ENCODE results near the gene NT5DC3. TPM values are rescaled to one million over a fixed set of nuclear protein-coding genes. Genes with fewer than 3 reads are reported as not detected.
"Not testable (repeated sequence)": the region's sequence is repeated elsewhere in the genome, so short reads cannot be mapped to it uniquely, and the experiment has no call there.

The NT5DC3 gene
- total and polyA plus RNA-seq, 2 of the 13 experiments (the other 11 are each of a cell fraction or from before 2014, with no cell fraction given) = 3.2 to 6.6 TPM

- H3K36me3 ChIP-seq (replicated peaks in 1 of 2; ENCODE audit: control insufficient read depth in 1 of 2, insufficient read depth in 2 of 2, low read length in 2 of 2) = peaks cover 20 to 33% of the 10 kb centered on the region in 2 experiments
- peaks cover 20% of the 10 kb centered on the region for H3K4me1 ChIP-seq (ENCODE audit: insufficient read depth, low read length)
- intact Hi-C loops (cut with micrococcal nuclease; ENCODE audit: unreplicated experiment) = no loop called here
- H3K9ac ChIP-seq (ENCODE audit: insufficient read depth, low read depth, low read length) = no peak overlapping the region
- DNase-seq (ENCODE audit: low spot score) (no peak), FAIRE-seq (no peak), ATAC-seq (no peak)
- H3K9me3 ChIP-seq (ENCODE audit: low read length) = no peaks in the 10 kb centered on the region
- H3K4me3 ChIP-seq (replicated peaks in 1 of 3; ENCODE audit: insufficient read depth in 1 of 3, low read depth in 2 of 3, low read length in 3 of 3) = no peak overlapping the region
- no peaks in the 10 kb centered on the region; the same call in 1 of the 2 replicates for H4K20me1 ChIP-seq (ENCODE audit: insufficient read depth, low read length)
- no peak overlapping the region for H3K4me2 ChIP-seq (ENCODE audit: low read depth, low read length)
- no peak for TF ChIP-seq ZNF839 (CRISPR knock-in tag; IDR thresholded peaks at IDR 0.05; ENCODE audit: borderline replicate concordance)
- no peak for TF ChIP-seq NFE2L1 (CRISPR knock-in tag; IDR thresholded peaks at IDR 0.05; ENCODE audit: borderline replicate concordance)
- TF ChIP-seq ATAD3A (CRISPR knock-in tag; IDR thresholded peaks at IDR 0.05) = no peak
- TF ChIP-seq GTF3A (CRISPR knock-in tag; conservative IDR thresholded peaks at IDR 0.05) = no peak
- TF ChIP-seq ZNF761 (CRISPR knock-in tag; conservative IDR thresholded peaks at IDR 0.05) = no peak
- TF ChIP-seq PBX2 (CRISPR knock-in tag; IDR thresholded peaks at IDR 0.05) = no peak
- TF ChIP-seq HDAC6 (IDR thresholded peaks at IDR 0.05; ENCODE audit: low read depth, low read length) = no peak
- no peak for TF ChIP-seq MED1 (CRISPR knock-in tag; IDR thresholded peaks at IDR 0.05)
- no peak for TF ChIP-seq ZNF451 (CRISPR knock-in tag; IDR thresholded peaks at IDR 0.05)
- no peak for TF ChIP-seq KMT2B (CRISPR knock-in tag; IDR thresholded peaks at IDR 0.05)
- TF ChIP-seq PCBP2 (optimal IDR thresholded peaks at IDR 0.05; ENCODE audit: low read depth, low read length, poor library complexity, severe bottlenecking) = no peak
- no peak for TF ChIP-seq ZNF354B (CRISPR knock-in tag; IDR thresholded peaks at IDR 0.05)
- no peak for TF ChIP-seq POGZ (CRISPR knock-in tag; IDR thresholded peaks at IDR 0.05)
- no peak for TF ChIP-seq ZNF772 (CRISPR knock-in tag; IDR thresholded peaks at IDR 0.05)
- no peak for TF ChIP-seq FOXO1 (CRISPR knock-in tag; IDR thresholded peaks at IDR 0.05)
- H2AFZ ChIP-seq (ENCODE audit: low read length) = no peak overlapping the region
- H3K27me3 ChIP-seq (ENCODE audit: control insufficient read depth in 1 of 2, insufficient read depth in 2 of 2, low read length in 2 of 2) = no peaks in the 10 kb centered on the region
- ChIA-PET CTCF (ENCODE audit: low intra/inter-chr PET ratio, low total read pairs) (no interaction called here), POLR2A (no interaction called here)
- no TSS peak for BruUV-seq (replicated peaks)
- no peaks in the 10 kb centered on the region for H3K79me2 ChIP-seq (ENCODE audit: insufficient read depth, low read length)
- H3K27ac ChIP-seq (ENCODE audit: extremely low read length, insufficient read depth, low read length) = no peak overlapping the region
- in situ Hi-C loops (cut with HindIII; ENCODE audit: extremely low pct_ligation_motif_present, low pct_unique_long_range_greater_than_20kb) = no loop called here
- WGBS (ENCODE audit: low lambda C conversion rate) = 97% methylated on average over 5 of the region's 5 CpGs
Measured at GRCh38 chr12:103810111-103810510, 30.9 kb downstream of the NT5DC3 start.

DNA sequence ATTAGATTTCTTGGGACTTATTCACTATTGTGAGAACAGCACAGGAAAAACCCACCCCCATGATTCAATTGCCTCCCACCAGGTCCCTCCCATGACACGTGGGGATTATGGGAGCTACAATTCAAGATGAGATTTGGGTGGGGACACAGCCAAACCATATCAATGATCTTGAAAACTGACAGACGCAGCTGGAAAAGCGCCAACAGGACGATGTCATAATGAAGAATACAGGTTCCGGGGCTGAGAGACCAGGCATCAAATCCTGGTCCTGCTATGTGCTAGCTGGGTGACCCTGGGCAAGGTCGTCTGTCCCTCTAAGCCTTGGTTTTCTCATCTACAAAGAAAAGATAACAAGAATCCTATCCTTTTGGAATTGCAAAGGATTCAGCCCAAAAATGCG lies 31.4 kb downstream of the NT5DC3 start:
- intact Hi-C loops (cut with micrococcal nuclease; ENCODE audit: unreplicated experiment); H3K9me3 ChIP-seq (ENCODE audit: low read length); H2AFZ ChIP-seq (ENCODE audit: low read length); H3K4me3 ChIP-seq (replicated peaks in 1 of 3; ENCODE audit: insufficient read depth in 1 of 3, low read depth in 2 of 3, low read length in 3 of 3); ATAC-seq; DNase-seq (ENCODE audit: low spot score); H3K79me2 ChIP-seq (ENCODE audit: insufficient read depth, low read length); in situ Hi-C loops (cut with HindIII; ENCODE audit: extremely low pct_ligation_motif_present, low pct_unique_long_range_greater_than_20kb); H3K9ac ChIP-seq (ENCODE audit: insufficient read depth, low read depth, low read length); H3K27ac ChIP-seq (ENCODE audit: extremely low read length, insufficient read depth, low read length); FAIRE-seq; H3K4me2 ChIP-seq (ENCODE audit: low read depth, low read length); POLR2A ChIA-PET; H4K20me1 ChIP-seq (ENCODE audit: insufficient read depth, low read length); H3K27me3 ChIP-seq (ENCODE audit: control insufficient read depth in 1 of 2, insufficient read depth in 2 of 2, low read length in 2 of 2); BruUV-seq (replicated peaks); CTCF ChIA-PET (ENCODE audit: low intra/inter-chr PET ratio, low total read pairs): not testable (repeated sequence)
- H3K36me3 ChIP-seq (replicated peaks in 1 of 2; ENCODE audit: control insufficient read depth in 1 of 2, insufficient read depth in 2 of 2, low read length in 2 of 2) = peaks cover 20 to 33% of the 10 kb centered on the region in 2 experiments
- peaks cover 25% of the 10 kb centered on the region for H3K4me1 ChIP-seq (ENCODE audit: insufficient read depth, low read length)
- 99% methylated on average over 7 of the region's 7 CpGs for WGBS (ENCODE audit: low lambda C conversion rate)

Measured in HepG2 (cell line).